ENCODE measurements around the gene SLC22A12.
A peak's percentile ranks its signal among the peaks of the same experiment; 100 is the strongest.

Gene SLC22A12

DNA sequence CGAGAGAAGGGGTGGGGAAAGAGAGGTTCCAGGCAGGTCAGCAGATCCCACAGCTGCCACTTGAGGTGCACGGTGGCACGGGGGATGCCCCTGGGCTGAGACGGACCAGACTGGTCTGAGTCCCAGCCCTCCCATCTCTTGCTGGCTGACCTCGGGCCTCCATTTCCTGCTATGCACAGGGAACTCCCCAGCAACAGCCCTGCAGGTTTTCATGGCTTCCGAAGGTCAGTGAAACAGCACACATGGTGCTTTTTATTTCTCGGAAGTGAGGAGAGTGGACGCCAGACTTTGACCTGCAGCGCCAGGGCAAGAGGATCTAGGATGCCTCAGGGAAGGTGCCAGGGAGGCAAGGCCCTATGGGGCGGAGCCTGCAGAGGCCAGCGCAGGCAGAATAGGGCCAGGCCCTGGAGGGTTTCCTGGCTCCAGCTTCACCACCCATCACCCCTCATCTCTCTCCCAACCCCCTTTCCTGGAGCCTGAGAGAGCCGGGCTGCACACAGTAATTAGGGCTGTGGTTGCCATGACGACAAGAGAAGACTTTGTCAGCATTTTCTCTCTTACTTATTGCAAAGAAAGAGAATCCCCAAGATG is 29.5 kb downstream of the SLC22A12 start:
- DNase-seq (ENCODE audit: insufficient read length, low spot score) = no peak

GRCh38 chr11:64621283-64622019 is 30.4 kb downstream of the SLC22A12 start:
- DNase-seq (ENCODE audit: insufficient read length, low spot score) (no peak), FAIRE-seq (no peak)

More for the DNA sequence above, 29.5 kb downstream of the SLC22A12 start:
- no peak for FAIRE-seq

- no peak for FAIRE-seq
These were observed 31.7 kb downstream of the SLC22A12 start for GRCh38 chr11:64622681-64623080.

GRCh38 chr11:64624883-64625481 is 34.0 kb downstream of the SLC22A12 start:
- peak; percentile 51 for FAIRE-seq

More at GRCh38 chr11:64622681-64623080, 31.7 kb downstream of the SLC22A12 start:
- DNase-seq (ENCODE audit: insufficient read length, low spot score) = no peak

GRCh38 chr11:64626637-64627036 is 35.6 kb downstream of the SLC22A12 start:
- FAIRE-seq (no peak), DNase-seq (ENCODE audit: insufficient read length, low spot score) (no peak)

More at GRCh38 chr11:64624883-64625481, 34.0 kb downstream of the SLC22A12 start:
- no peak for DNase-seq (ENCODE audit: insufficient read length, low spot score)

DNA sequence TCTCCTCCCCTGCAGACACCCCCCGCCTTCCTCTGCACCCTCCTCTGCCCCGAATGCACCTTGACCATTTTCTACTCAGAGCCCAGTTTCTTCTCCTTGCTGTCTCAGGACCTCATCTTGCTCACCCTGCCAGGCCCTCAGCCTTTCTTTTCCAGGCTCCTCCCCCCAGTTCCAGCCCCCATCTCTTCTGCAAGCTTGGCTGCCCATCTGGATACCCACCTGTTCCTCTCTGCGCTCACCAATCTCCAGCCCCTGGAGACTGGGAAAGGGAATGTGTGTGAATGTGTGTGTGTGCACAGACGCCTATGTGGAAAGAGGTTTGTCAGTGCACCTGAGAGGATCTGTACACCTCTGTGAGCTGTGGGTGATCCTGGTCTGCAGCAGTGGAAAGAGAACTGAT is 36.4 kb downstream of the SLC22A12 start:
- DNase-seq (ENCODE audit: insufficient read length, low spot score) (no peak), FAIRE-seq (no peak)

DNA sequence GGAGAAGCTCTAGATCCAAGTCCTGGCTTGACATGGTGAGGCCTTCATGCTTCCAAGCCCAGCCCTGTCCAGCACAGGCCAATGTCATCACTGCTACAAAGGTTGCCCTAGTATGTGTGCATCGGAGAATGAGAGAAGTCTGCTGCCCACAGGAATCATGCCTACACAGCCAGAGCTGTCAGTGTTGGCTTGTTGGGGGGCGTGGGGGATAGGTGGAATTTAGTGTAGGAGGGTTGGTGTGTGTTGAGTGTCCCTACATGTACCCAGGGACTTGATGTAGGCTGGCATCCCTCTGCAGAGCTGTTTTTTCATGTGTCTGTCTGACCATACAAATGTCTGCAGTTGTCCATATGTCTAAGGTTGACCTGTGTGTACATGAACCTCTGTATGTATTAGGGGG is 37.6 kb downstream of the SLC22A12 start:
- no peak for FAIRE-seq
- no peak for DNase-seq (ENCODE audit: insufficient read length, low spot score)

DNA sequence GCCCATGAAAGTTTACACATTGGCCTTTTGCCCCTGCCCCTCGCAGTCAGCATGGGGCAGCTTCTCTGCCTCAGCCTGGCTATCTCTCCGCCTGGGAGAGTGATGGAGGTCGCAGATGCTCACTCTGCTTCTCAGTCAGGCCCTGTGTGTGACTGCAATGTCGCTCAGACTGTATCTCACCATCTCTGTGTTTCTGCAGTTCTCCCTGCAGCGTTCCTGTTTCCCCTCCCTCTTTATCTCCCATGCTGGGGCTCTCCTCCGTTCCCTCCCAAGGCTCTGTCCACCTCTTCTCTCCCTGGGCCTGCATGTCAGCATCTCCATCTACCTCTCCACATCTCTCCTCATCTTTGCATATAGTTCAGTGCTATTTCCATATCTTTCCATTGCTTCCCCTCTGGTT is 38.1 kb downstream of the SLC22A12 start:
- no peak for FAIRE-seq
- no peak for DNase-seq (ENCODE audit: insufficient read length, low spot score)

- DNase-seq (ENCODE audit: insufficient read length, low spot score) (no peak), FAIRE-seq (no peak)
These were observed 39.0 kb downstream of the SLC22A12 start for GRCh38 chr11:64629796-64630562.

DNA sequence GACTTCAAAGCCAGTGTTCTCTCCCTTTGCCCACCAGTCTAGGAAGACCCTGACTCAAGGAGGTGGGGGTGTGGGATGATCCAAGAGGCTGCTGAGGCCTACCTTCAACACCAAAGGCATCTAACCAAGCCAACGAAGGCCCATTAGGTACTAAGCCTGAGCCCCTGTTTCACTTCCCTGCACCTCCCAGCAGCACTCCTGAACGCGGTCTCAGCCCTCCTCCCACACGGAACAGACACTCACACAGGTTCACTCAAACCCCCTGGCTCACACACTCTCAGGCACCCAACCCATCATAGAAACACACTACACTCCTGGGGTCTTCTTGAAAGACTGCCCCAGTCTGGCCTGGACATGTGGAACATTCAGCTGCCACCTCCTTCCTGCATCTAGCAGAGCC is 40.7 kb downstream of the SLC22A12 start:
- no peak for DNase-seq (ENCODE audit: insufficient read length, low spot score)
- no peak for FAIRE-seq

DNA sequence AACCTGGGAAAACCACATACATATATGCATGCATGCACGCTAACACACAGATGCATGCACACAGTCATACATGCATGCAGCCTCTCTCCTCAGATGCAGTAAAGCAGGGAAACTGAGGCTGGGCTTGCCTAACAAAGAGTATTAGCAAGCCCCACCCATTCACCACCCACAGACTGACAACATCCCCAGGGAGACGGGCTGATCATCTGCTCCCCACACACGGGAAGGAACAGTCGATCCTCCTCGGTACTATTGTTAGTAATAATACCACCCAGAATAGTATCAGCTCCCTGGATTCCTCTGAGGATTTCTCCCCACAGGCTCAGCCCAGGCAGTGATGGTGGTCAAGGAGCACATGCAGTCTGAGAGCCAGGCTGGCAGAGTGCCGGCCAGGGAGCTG is 41.2 kb downstream of the SLC22A12 start:
- no peak for DNase-seq (ENCODE audit: insufficient read length, low spot score)
- FAIRE-seq = no peak

DNA sequence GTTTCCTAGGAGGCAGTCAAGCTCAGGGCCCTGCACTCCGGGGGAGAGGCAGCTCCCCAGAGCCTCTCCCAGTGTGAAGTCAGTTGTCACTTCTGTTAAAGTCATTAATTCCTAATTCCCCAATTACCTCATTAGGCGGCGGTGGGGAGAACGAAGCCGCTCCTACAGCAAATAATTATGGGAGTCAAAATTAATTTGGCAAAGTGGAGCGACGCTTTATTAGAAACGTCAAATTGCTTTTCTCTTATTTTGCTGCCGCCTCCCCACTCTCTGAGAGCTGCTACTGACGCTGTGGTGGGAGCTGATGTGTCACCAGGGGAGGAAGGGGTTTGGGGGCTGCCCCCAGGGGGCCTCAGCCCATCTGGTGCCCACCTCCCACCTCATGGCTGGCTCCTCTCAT is 41.6 kb downstream of the SLC22A12 start:
- no peak for FAIRE-seq
- no peak for DNase-seq (ENCODE audit: insufficient read length, low spot score)

DNA sequence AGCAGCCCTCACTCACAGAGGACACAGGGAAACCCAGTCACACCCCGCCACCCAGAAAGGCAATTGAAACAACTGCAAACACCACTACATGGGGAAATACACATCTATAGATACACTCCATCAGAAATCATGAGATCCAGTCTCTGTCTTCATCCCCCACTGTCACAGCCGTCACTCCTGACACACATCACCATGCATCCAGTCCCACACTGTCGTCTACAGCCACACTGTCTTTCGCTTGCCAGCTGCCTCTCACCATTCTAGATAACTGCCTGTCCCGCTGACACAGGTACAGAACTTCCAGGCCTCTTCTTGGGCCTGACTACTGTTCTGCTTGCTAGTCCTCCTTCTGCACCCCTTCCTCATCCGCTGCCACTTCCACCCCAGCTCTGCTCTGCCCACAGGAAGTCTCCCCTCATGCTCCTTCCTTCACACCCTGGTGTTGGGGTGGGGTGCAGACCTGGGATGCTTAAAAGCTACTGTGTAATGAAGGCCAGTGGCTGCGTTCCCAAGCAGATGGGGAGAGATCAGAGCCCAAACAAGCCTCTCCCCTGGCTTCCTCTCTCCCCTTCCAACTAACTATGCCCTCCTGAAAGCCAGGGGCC is 42.6 kb downstream of the SLC22A12 start:
- DNase-seq (ENCODE audit: insufficient read length, low spot score) = no peak
- no peak for FAIRE-seq

DNA sequence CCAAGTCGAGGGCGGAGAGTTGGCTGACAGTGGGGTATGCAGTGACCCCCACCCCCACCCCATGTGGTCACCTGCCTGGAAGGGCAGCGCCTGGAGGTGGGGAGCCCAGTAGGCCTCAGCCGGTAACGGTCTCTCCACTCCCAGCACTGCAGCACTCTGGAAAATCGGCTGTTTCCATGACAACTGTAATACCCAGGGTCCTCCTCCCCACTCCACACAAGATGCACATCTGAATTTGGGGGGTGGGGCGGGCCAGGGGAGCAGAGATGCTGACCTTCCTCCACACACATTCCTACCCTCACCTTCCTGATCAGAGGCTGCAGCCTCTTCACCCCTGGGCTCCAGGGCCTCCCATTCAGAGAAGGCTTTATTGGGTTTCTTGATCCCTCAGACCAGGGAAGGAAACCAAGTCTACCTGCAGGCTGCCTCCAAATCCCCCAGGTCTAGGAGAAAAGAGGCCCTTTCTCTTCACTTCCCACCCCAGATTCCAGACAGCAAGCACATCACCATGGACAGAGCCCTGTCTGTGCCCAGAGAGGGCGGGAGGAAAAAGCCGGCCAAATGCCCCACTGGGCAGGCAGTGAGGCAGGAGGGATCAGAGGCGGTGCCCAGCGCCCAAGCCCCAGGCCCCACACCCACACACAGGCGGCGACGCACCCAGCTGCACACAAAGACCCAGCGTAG is 46.5 kb downstream of the SLC22A12 start:
- DNase-seq (ENCODE audit: insufficient read length, low spot score) = no peak
- no peak for FAIRE-seq

DNA sequence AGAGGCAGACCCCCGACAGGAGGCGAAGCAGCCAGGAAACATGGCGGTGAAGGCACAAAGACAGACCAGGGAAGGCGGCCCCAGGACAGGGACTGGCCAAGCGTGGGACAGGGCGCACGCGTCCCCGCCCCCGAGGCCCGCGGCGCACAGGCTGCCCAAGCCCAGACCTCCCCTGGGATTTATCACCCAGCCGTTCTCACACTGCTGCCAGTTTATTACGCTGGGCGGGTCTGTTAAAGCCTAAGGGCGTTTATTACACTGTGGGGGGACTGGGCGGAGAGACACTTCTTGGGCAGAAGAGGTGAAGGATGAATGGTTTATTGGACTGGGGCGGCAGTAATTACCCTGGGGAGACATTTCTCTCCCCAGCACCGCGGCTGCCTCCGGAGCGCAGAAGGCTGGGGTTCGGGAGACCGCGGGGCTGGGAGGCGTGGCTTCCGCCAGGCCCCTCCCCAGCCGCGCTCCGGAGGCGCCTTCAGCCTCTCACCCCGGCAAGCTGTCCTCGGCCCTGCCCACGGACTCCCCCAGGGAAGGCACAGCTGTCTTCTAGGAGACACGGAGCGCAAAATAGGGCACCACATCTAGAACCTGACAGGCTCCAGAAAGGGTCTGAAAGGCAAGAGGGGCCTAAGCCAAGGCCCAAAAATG is 47.1 kb downstream of the SLC22A12 start:
- FAIRE-seq = no peak
- DNase-seq (ENCODE audit: insufficient read length, low spot score) = no peak

DNA sequence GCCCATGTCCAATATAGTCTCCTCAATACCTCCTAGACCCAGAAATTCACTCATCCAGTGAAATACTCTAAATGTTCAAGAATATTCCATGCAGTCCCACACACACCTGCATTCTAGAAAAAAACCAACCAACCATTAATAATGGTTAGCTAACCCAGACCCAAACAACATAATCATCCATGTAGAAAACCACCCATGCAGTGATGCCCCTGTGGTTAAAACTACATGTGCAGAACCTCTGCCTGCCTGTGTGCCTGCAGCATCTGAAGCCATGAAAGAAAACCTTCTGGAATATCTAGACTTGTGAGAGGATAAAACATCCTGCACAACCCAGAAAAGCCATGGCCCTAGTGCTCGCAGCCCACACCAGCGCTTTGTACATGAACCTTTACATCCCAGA is 47.8 kb downstream of the SLC22A12 start:
- no peak for FAIRE-seq
- no peak for DNase-seq (ENCODE audit: insufficient read length, low spot score)

GRCh38 chr11:64639885-64640284 is 48.9 kb downstream of the SLC22A12 start:
- FAIRE-seq (no peak), DNase-seq (ENCODE audit: insufficient read length, low spot score) (no peak)

DNA sequence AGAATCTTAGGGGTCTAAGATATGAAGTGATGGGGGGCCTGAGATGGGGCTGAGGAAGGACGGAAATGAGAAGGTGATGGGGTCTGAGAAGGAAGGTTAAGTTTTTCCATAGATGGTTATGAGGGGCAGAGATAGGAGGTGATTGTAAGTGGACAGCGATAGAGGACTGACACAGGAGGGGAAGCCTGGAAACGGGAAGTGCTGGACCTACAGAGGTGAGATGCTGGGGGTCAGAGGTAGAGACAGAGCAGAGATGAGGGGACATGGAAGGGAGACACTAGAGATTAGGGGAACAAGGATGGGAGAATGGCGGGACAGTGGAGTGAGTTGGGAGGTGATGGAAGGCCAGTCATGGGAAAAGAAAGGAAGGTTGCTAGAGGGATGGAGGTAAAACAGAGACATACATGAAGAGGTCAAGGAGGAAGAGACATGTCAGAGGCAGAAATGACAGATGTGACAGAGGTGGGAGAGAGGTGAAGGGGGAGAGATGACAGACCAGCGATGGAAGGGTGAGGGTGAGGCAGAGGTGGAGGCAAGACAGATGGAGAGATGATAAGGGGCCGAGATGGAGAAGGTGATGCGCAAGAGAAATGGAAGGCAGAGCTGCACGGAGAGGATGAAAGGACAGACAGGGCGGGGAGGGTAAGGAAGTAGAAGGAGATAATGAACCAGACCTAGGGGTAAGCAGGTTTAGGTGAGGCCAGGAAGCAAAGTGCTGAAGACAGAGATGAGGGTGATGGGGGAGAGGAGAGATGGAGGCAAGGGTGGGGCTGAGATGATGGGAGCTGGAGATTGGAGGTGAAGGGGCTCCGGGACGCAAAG is 50.8 kb downstream of the SLC22A12 start:
- DNase-seq (ENCODE audit: insufficient read length, low spot score) (no peak), FAIRE-seq (no peak)

GRCh38 chr11:64642418-64642735 is 51.4 kb downstream of the SLC22A12 start:
- no peak for DNase-seq (ENCODE audit: insufficient read length, low spot score)
- FAIRE-seq = no peak

Measured in GM19239 (cell line).